ENCODE results near the gene STAG2.

DNA sequence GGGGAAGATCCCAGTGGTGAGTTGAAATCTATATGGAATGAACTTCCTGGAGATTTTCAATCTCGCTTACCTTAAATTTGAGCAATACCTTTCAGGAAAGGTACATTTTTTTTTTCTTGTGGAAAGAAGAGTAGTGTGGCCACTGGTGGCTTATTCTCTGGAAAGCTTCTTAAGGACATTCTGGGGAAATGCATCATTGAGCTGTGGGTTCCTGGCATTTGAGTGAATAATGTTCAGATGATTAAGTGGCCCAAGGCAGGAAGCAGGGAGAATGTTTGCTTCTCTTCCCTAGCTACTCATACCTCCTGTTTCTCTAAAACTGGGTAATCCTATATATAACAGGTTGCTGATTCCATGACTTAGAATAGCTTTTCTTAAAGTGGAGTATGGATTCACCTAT is 31.8 kb downstream of the STAG2 start:
- TF ChIP-seq ZNF274 (IDR thresholded peaks at IDR 0.05; ENCODE audit: low read depth, low read length) (no peak), YY1 (IDR thresholded peaks at IDR 0.05; ENCODE audit: insufficient read depth, insufficient read length) (no peak), SUZ12 (IDR thresholded peaks at IDR 0.05; ENCODE audit: extremely low read depth, insufficient read depth, insufficient read length) (no peak)

All from NT2/D1 (cell line).